Body of pancreas (tissue), 4 donors: ENCODE data around the gene MCTP2.

Experiments used
- CTCF ChIP-seq, 7 experiments: fragments of 450-650 bp in 4 of 7; fragments of 200-600 bp in 3 of 7; sonication (generic) in 3 of 7; IDR thresholded peaks; one replicate each; pipeline ENCODE4 v1.5.1; 2016 to 2019; ENCODE audit warnings: antibody characterized with exemption in 7 of 7
- POLR2A ChIP-seq, 3 donors: fragments of 450-650 bp; IDR thresholded peaks; one replicate each; pipeline ENCODE4 v1.6.1; 2016; ENCODE audit warnings: antibody characterized with exemption in 3 of 3, mild to moderate bottlenecking in 2 of 3

GRCh38 chr15:94352636-94353487 is 121.5 kb downstream of the MCTP2 start:
- TF ChIP-seq CTCF (IDR thresholded peaks at IDR 0.05): no peak
- no peak for TF ChIP-seq POLR2A (IDR thresholded peaks at IDR 0.05)
